ENCODE measurements around the gene USP43.
"Not testable (repeated sequence)": the region's sequence is repeated elsewhere in the genome, so short reads cannot be mapped to it uniquely, and the experiment has no call there.

USP43 gene

GRCh38 chr17:9644910-9645751 is at the start of gene USP43:
USP43 (plus strand) TSS chr17:9645517; CDS start chr17:9645633, 116 bp downstream.
- no peak for FAIRE-seq

- FAIRE-seq: not testable (repeated sequence)
Measured at GRCh38 chr17:9597638-9598037, 47.7 kb upstream of the USP43 start.

GRCh38 chr17:9598661-9599060 is 46.7 kb upstream of the USP43 start:
- FAIRE-seq: no peak

GRCh38 chr17:9604583-9604982 is 40.7 kb upstream of the USP43 start:
- FAIRE-seq: not testable (repeated sequence)

GRCh38 chr17:9606453-9606852 is 38.9 kb upstream of the USP43 start:
- FAIRE-seq: no peak

GRCh38 chr17:9607058-9607457 is 38.3 kb upstream of the USP43 start:
- not testable (repeated sequence) for FAIRE-seq

GRCh38 chr17:9611557-9611956 is 33.8 kb upstream of the USP43 start:
- FAIRE-seq: no peak

- no peak for FAIRE-seq
Measured at GRCh38 chr17:9612006-9612405, 33.3 kb upstream of the USP43 start.

- FAIRE-seq: no peak
Measured at GRCh38 chr17:9615486-9615885, 29.8 kb upstream of the USP43 start.

- no peak for FAIRE-seq
Measured at GRCh38 chr17:9622961-9623360, 22.4 kb upstream of the USP43 start.

- no peak for FAIRE-seq
Measured at GRCh38 chr17:9628509-9628908, 16.8 kb upstream of the USP43 start.

GRCh38 chr17:9632741-9633140 is 12.6 kb upstream of the USP43 start:
- FAIRE-seq: no peak

GRCh38 chr17:9635340-9635739 is 10.0 kb upstream of the USP43 start:
- FAIRE-seq: no peak

GRCh38 chr17:9636501-9636900 is 8.8 kb upstream of the USP43 start:
- FAIRE-seq: no peak

GRCh38 chr17:9640388-9640787 is 4.9 kb upstream of the USP43 start:
- FAIRE-seq: not testable (repeated sequence)

- FAIRE-seq: no peak
Measured at GRCh38 chr17:9643611-9644010, 1.7 kb upstream of the USP43 start.

- FAIRE-seq: no peak
Measured at GRCh38 chr17:9645851-9646545, 681 bp downstream of the USP43 start.

- no peak for FAIRE-seq
Measured at GRCh38 chr17:9646546-9646885, 1.2 kb downstream of the USP43 start.

- no peak for FAIRE-seq
Measured at GRCh38 chr17:9647014-9647413, 1.7 kb downstream of the USP43 start.

- FAIRE-seq: no peak
Measured at GRCh38 chr17:9648521-9649110, 3.3 kb downstream of the USP43 start.

GRCh38 chr17:9658593-9659211 is 13.4 kb downstream of the USP43 start:
- FAIRE-seq: no peak

GRCh38 chr17:9661027-9661426 is 15.7 kb downstream of the USP43 start:
- no peak for FAIRE-seq

GRCh38 chr17:9663511-9663910 is 18.2 kb downstream of the USP43 start:
- FAIRE-seq: not testable (repeated sequence)
